ENCODE measurements around the gene OLIG1. TPM values are rescaled to one million over a fixed set of nuclear protein-coding genes. Genes with fewer than 3 reads are reported as not detected.

OLIG1 gene
- total and polyA plus RNA-seq, 10 of the 15 experiments (the other 5 are each of a cell fraction or from before 2014, with no cell fraction given): not detected

- no peaks in the 10 kb centered on the region; a peak in 1 of 4 replicates for H3K36me3 ChIP-seq (ENCODE audit: control insufficient read depth in 2 of 2, insufficient read depth in 2 of 2, low read length in 1 of 2)
These were observed 43.5 kb upstream of the OLIG1 start for GRCh38 chr21:33026443-33026858.

More at GRCh38 chr21:33026443-33026858, 43.5 kb upstream of the OLIG1 start:
- ChIA-PET SMC1A (ENCODE audit: uncharacterized antibody, unreplicated experiment) (no interaction called here), CTCF (no interaction called here), POLR2A (no interaction called here), RAD21 (ENCODE audit: unreplicated experiment) (no interaction called here)
- no peak overlapping the region for H3K4me3 ChIP-seq
- in situ Hi-C loops (cut with MboI): no loop called here
- no peaks in the 10 kb centered on the region; the same call in 2 of the 3 replicates for H3K9me3 ChIP-seq (replicated peaks; ENCODE audit: control insufficient read depth, insufficient read depth, low read length)
- 34% methylated on average over 16 of the region's 21 CpGs for WGBS (ENCODE audit: insufficient coverage, insufficient replicate concordance, low lambda C conversion rate, missing lambda C conversion rate)
- no peak overlapping the region for H2AFZ ChIP-seq (ENCODE audit: control insufficient read depth, low read depth, low read length)
- TF ChIP-seq IRF5 (IDR thresholded peaks at IDR 0.05; ENCODE audit: borderline replicate concordance) (no peak), SMC3 (IDR thresholded peaks at IDR 0.05; ENCODE audit: borderline replicate concordance, low read length) (no peak), ZNF274 (IDR thresholded peaks at IDR 0.05; ENCODE audit: insufficient read depth, insufficient read length) (no peak), SMARCA5 (IDR thresholded peaks at IDR 0.05) (no peak), ZNF687 (IDR thresholded peaks at IDR 0.05) (no peak), ZNF384 (IDR thresholded peaks at IDR 0.05; ENCODE audit: borderline replicate concordance, low read depth, low read length) (no peak), USF2 (IDR thresholded peaks at IDR 0.05; ENCODE audit: borderline replicate concordance, low read depth, low read length) (no peak), NFYB (IDR thresholded peaks at IDR 0.05; ENCODE audit: insufficient read depth, low read depth, low read length) (no peak)
- no peak overlapping the region for H3K4me2 ChIP-seq (ENCODE audit: control insufficient read depth, insufficient read depth)
- H4K20me1 ChIP-seq (ENCODE audit: control insufficient read depth, insufficient read depth): no peaks in the 10 kb centered on the region
- no TSS peak for BruUV-seq (replicated peaks)
- H3K27ac ChIP-seq (ENCODE audit: control insufficient read depth, insufficient read depth): no peak overlapping the region
- DNase-seq (ENCODE audit: low read depth, low spot score): no peak
- no peaks in the 10 kb centered on the region for H3K4me1 ChIP-seq (ENCODE audit: control insufficient read depth, insufficient read depth, low read length)
- H3K27me3 ChIP-seq (replicated peaks in 1 of 2; ENCODE audit: control insufficient read depth in 2 of 2, insufficient read depth in 2 of 2, low read length in 1 of 2): peaks cover 32 to 33% of the 10 kb centered on the region in 2 experiments
- ATAC-seq: no peak
- no peaks in the 10 kb centered on the region for H3K79me2 ChIP-seq (ENCODE audit: control insufficient read depth, insufficient read depth, low read length)
- no peak for FAIRE-seq
- intact Hi-C loops (cut with micrococcal nuclease; ENCODE audit: unreplicated experiment): no loop called here
- no peak overlapping the region for H3K9ac ChIP-seq (ENCODE audit: control insufficient read depth, insufficient read depth, low read length)
